ENCODE measurements around the gene RPS21. TPM values are rescaled to one million over a fixed set of nuclear protein-coding genes. Genes with fewer than 3 reads are reported as not detected.

The RPS21 gene
- total and polyA plus RNA-seq, 10 of the 15 experiments (the other 5 are each of a cell fraction or from before 2014, with no cell fraction given): 1,474 to 4,987 (median 2,439) TPM

GRCh38 chr20:62377615-62378178, 9.2 kb upstream of the RPS21 start:
- Histone ChIP-seq H3K9me3 (replicated peaks; ENCODE audit: control insufficient read depth, insufficient read depth, low read length) (no peaks in the 10 kb centered on the region), H3K4me1 (ENCODE audit: control insufficient read depth, insufficient read depth, low read length) (no peaks in the 10 kb centered on the region), H3K9ac (ENCODE audit: control insufficient read depth, insufficient read depth, low read length) (no peak overlapping the region), H3K4me3 (no peak overlapping the region), H3K4me2 (ENCODE audit: control insufficient read depth, insufficient read depth) (no peak overlapping the region), H2AFZ (ENCODE audit: control insufficient read depth, low read depth, low read length) (no peak overlapping the region), H3K36me3 (ENCODE audit: control insufficient read depth in 2 of 2, insufficient read depth in 2 of 2, low read length in 1 of 2) (no peaks in the 10 kb centered on the region; a peak in 2 of 4 replicates), H3K27ac (ENCODE audit: control insufficient read depth, insufficient read depth) (no peak overlapping the region), H3K27me3 (replicated peaks in 1 of 2; ENCODE audit: control insufficient read depth in 2 of 2, insufficient read depth in 2 of 2, low read length in 1 of 2) (no peaks in the 10 kb centered on the region), H4K20me1 (ENCODE audit: control insufficient read depth, insufficient read depth) (no peaks in the 10 kb centered on the region), H3K79me2 (ENCODE audit: control insufficient read depth, insufficient read depth, low read length) (no peaks in the 10 kb centered on the region)
- 77% methylated on average over 9 of the region's 15 CpGs for WGBS (ENCODE audit: insufficient coverage, insufficient replicate concordance, low lambda C conversion rate, missing lambda C conversion rate)
- ATAC-seq: no peak
- in situ Hi-C loops (cut with MboI) (loop anchor here (25.0 kb wide), 1 partner anchor 365 kb away; no protein-coding TSS in a partner anchor), intact Hi-C loops (cut with micrococcal nuclease; ENCODE audit: unreplicated experiment) (no loop called here)
- no peak for DNase-seq (ENCODE audit: low read depth, low spot score)
- ChIA-PET SMC1A (ENCODE audit: uncharacterized antibody, unreplicated experiment) (no interaction called here), POLR2A (no interaction called here), CTCF (no interaction called here), RAD21 (ENCODE audit: unreplicated experiment) (no interaction called here)
- no peak for FAIRE-seq
- TF ChIP-seq MAX (IDR thresholded peaks at IDR 0.05; ENCODE audit: low read depth, low read length): no peak
- TF ChIP-seq CREB1 (IDR thresholded peaks at IDR 0.05; ENCODE audit: low read depth): no peak
- no peak for TF ChIP-seq MEF2A (IDR thresholded peaks at IDR 0.05; ENCODE audit: insufficient read depth, low read depth, low read length)
- TF ChIP-seq IRF4 (IDR thresholded peaks at IDR 0.05; ENCODE audit: low read depth, low read length): no peak
- TF ChIP-seq SRF (IDR thresholded peaks at IDR 0.05; ENCODE audit: low read depth in 2 of 2, low read length in 2 of 2): no peak
- TF ChIP-seq KLF5 (IDR thresholded peaks at IDR 0.05; ENCODE audit: partially characterized antibody): no peak
- TF ChIP-seq IKZF2 (IDR thresholded peaks at IDR 0.05): no peak
- no peak for TF ChIP-seq TBL1XR1 (IDR thresholded peaks at IDR 0.05; ENCODE audit: low read depth, low read length)
- TF ChIP-seq EZH2 (IDR thresholded peaks at IDR 0.05; ENCODE audit: borderline replicate concordance, control insufficient read depth, low read depth, low read length): no peak
- no peak for TF ChIP-seq BCL3 (IDR thresholded peaks at IDR 0.05; ENCODE audit: borderline replicate concordance, insufficient read depth, low read depth, low read length, poor library complexity, severe bottlenecking)
- no peak for TF ChIP-seq ZNF274 (IDR thresholded peaks at IDR 0.05; ENCODE audit: insufficient read depth, insufficient read length)
- BruUV-seq (replicated peaks): no TSS peak
